ENCODE measurements around the gene UMPS.

UMPS gene

GRCh38 chr3:124763206-124763605, 33.0 kb downstream of the UMPS start:
- H3K4me1 ChIP-seq (ENCODE audit: control insufficient read depth in 2 of 2, insufficient read depth in 2 of 2, low read length in 2 of 2): peaks cover 0 to 2% of the 10 kb centered on the region in 2 donors
- H3K36me3 ChIP-seq (ENCODE audit: control insufficient read depth in 2 of 2, insufficient read depth in 2 of 2, low read length in 2 of 2): peaks cover 21 to 30% of the 10 kb centered on the region in 2 donors
- no peak overlapping the region for H3K4me3 ChIP-seq (ENCODE audit: low read length in 2 of 2)
- no peak overlapping the region for H3K9ac ChIP-seq (ENCODE audit: low read depth in 1 of 2, low read length in 2 of 2)
- H3K9me3 ChIP-seq (ENCODE audit: control insufficient read depth in 2 of 2, low read length in 2 of 2): no peaks in the 10 kb centered on the region
- H3K27me3 ChIP-seq (ENCODE audit: control insufficient read depth in 2 of 2, insufficient read depth in 2 of 2, low read length in 2 of 2): no peaks in the 10 kb centered on the region
- no peak overlapping the region for H3K27ac ChIP-seq (ENCODE audit: low read depth in 2 of 2, low read length in 2 of 2)

DNA sequence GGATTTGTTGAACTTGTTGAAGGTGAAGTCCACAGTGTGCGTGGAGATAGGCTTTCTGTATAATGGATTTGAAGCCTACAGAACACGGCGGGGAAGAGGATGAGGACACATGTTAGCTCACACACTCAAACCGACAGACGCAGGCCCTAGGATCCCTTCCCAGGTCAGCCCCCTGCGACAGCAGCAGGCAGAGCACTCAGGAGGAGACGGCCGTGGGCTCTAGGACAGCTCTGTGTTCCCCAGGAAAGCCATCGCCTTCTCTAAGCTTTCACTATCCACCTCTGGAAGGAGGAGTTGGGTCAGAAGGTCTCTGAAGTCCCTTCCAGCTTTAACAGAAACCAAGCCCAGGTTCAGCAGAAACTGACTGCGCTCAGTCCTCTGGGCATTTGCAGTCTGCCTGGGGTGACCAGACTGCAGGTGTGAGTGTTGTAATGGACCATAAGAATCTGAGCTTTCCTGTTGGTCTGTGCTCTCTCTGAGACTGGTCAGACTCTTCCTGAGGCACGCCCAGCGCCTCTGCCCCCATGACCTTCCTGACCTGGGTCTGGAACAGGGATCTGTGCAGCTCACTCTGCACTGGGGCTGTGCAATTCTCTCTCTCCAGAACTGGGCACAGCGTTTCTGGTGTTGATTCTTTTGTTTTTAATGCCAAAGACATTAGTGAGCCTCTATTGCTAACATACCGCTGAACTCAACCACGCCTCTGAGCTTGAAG, 33.5 kb downstream of the UMPS start:
- Histone ChIP-seq H3K27ac (ENCODE audit: low read depth in 2 of 2, low read length in 2 of 2) (no peak overlapping the region), H3K9me3 (ENCODE audit: control insufficient read depth in 2 of 2, low read length in 2 of 2) (no peaks in the 10 kb centered on the region), H3K36me3 (ENCODE audit: control insufficient read depth in 2 of 2, insufficient read depth in 2 of 2, low read length in 2 of 2) (peaks cover 22 to 30% of the 10 kb centered on the region in 2 donors), H3K27me3 (ENCODE audit: control insufficient read depth in 2 of 2, insufficient read depth in 2 of 2, low read length in 2 of 2) (no peaks in the 10 kb centered on the region), H3K4me1 (ENCODE audit: control insufficient read depth in 2 of 2, insufficient read depth in 2 of 2, low read length in 2 of 2) (peaks cover 0 to 2% of the 10 kb centered on the region in 2 donors), H3K4me3 (ENCODE audit: low read length in 2 of 2) (no peak overlapping the region), H3K9ac (ENCODE audit: low read depth in 1 of 2, low read length in 2 of 2) (no peak overlapping the region)

- Histone ChIP-seq H3K27me3 (ENCODE audit: control insufficient read depth in 2 of 2, insufficient read depth in 2 of 2, low read length in 2 of 2) (no peaks in the 10 kb centered on the region), H3K27ac (ENCODE audit: low read depth in 2 of 2, low read length in 2 of 2) (no peak overlapping the region), H3K36me3 (ENCODE audit: control insufficient read depth in 2 of 2, insufficient read depth in 2 of 2, low read length in 2 of 2) (peaks cover 22 to 30% of the 10 kb centered on the region in 2 donors), H3K4me3 (ENCODE audit: low read length in 2 of 2) (no peak overlapping the region), H3K9me3 (ENCODE audit: control insufficient read depth in 2 of 2, low read length in 2 of 2) (no peaks in the 10 kb centered on the region), H3K4me1 (ENCODE audit: control insufficient read depth in 2 of 2, insufficient read depth in 2 of 2, low read length in 2 of 2) (peaks cover 0 to 2% of the 10 kb centered on the region in 2 donors), H3K9ac (ENCODE audit: low read depth in 1 of 2, low read length in 2 of 2) (no peak overlapping the region)
Observed at GRCh38 chr3:124764746-124765145, 34.5 kb downstream of the UMPS start.

GRCh38 chr3:124765197-124765840, 35.1 kb downstream of the UMPS start:
- Histone ChIP-seq H3K27me3 (ENCODE audit: control insufficient read depth in 2 of 2, insufficient read depth in 2 of 2, low read length in 2 of 2) (no peaks in the 10 kb centered on the region), H3K9me3 (ENCODE audit: control insufficient read depth in 2 of 2, low read length in 2 of 2) (no peaks in the 10 kb centered on the region), H3K9ac (ENCODE audit: low read depth in 1 of 2, low read length in 2 of 2) (no peak overlapping the region), H3K4me3 (ENCODE audit: low read length in 2 of 2) (no peak overlapping the region), H3K27ac (ENCODE audit: low read depth in 2 of 2, low read length in 2 of 2) (no peak overlapping the region), H3K36me3 (ENCODE audit: control insufficient read depth in 2 of 2, insufficient read depth in 2 of 2, low read length in 2 of 2) (peaks cover 22 to 30% of the 10 kb centered on the region in 2 donors), H3K4me1 (ENCODE audit: control insufficient read depth in 2 of 2, insufficient read depth in 2 of 2, low read length in 2 of 2) (peaks cover 0 to 2% of the 10 kb centered on the region in 2 donors)

DNA sequence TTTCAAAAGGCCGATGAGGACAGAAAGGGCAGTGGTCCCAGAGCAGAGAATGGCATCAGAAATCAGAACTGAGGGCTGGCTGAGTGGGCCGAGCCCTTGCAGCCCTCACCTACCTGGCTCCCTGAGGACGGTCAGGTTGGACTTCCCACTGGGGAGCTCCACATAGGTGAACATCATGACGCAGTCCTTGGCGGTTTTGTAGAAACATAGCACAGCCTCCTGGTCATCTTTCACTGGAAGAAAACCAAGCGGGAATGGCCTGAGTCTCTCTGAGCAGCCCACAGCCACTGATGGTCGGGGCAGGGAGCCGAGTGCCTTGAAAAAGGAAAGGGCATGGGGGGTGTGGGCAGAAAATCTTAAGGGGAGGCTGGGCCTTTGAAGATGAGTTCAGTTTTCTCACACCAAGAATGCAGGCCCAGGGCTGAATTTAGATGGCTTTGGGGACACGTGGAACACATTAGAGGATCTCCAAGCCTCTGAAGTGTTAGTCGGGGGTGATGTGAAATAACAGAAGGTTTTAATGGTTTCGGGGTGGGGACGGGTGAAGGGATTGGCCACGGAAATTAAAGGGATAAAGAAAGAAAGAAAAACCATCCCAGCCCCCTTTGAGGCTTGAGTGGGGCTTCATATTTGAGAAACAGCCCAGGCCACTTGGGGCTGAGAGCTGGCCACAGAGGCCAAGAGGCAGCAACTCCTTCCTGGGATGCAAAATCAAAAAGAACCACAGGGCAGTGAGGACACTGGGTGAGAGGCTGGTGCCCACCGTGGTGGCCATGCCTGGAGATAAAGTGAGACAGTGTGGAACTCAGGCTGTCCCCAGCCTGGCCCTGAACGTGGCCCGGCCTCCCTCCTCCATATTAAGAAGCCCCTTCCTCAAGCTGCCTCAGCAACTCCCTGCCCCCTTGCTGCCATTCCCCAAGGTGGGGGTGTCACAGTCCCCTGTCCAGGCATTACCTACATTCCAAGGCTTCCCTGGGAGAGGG, 36.2 kb downstream of the UMPS start:
- no peak overlapping the region for H3K4me3 ChIP-seq (ENCODE audit: low read length in 2 of 2)
- H3K27me3 ChIP-seq (ENCODE audit: control insufficient read depth in 2 of 2, insufficient read depth in 2 of 2, low read length in 2 of 2): no peaks in the 10 kb centered on the region
- peaks cover 0 to 1% of the 10 kb centered on the region in 2 donors for H3K4me1 ChIP-seq (ENCODE audit: control insufficient read depth in 2 of 2, insufficient read depth in 2 of 2, low read length in 2 of 2)
- H3K9me3 ChIP-seq (ENCODE audit: control insufficient read depth in 2 of 2, low read length in 2 of 2): no peaks in the 10 kb centered on the region
- no peak overlapping the region for H3K9ac ChIP-seq (ENCODE audit: low read depth in 1 of 2, low read length in 2 of 2)
- no peak overlapping the region for H3K27ac ChIP-seq (ENCODE audit: low read depth in 2 of 2, low read length in 2 of 2)
- H3K36me3 ChIP-seq (ENCODE audit: control insufficient read depth in 2 of 2, insufficient read depth in 2 of 2, low read length in 2 of 2): peaks cover 22 to 30% of the 10 kb centered on the region in 2 donors

GRCh38 chr3:124767264-124767663, 37.0 kb downstream of the UMPS start:
- Histone ChIP-seq H3K4me3 (ENCODE audit: low read length in 2 of 2) (no peak overlapping the region), H3K9me3 (ENCODE audit: control insufficient read depth in 2 of 2, low read length in 2 of 2) (no peaks in the 10 kb centered on the region), H3K27ac (ENCODE audit: low read depth in 2 of 2, low read length in 2 of 2) (no peak overlapping the region), H3K4me1 (ENCODE audit: control insufficient read depth in 2 of 2, insufficient read depth in 2 of 2, low read length in 2 of 2) (no peaks in the 10 kb centered on the region), H3K27me3 (ENCODE audit: control insufficient read depth in 2 of 2, insufficient read depth in 2 of 2, low read length in 2 of 2) (no peaks in the 10 kb centered on the region), H3K36me3 (ENCODE audit: control insufficient read depth in 2 of 2, insufficient read depth in 2 of 2, low read length in 2 of 2) (peaks cover 22 to 30% of the 10 kb centered on the region in 2 donors), H3K9ac (ENCODE audit: low read depth in 1 of 2, low read length in 2 of 2) (no peak overlapping the region)

DNA sequence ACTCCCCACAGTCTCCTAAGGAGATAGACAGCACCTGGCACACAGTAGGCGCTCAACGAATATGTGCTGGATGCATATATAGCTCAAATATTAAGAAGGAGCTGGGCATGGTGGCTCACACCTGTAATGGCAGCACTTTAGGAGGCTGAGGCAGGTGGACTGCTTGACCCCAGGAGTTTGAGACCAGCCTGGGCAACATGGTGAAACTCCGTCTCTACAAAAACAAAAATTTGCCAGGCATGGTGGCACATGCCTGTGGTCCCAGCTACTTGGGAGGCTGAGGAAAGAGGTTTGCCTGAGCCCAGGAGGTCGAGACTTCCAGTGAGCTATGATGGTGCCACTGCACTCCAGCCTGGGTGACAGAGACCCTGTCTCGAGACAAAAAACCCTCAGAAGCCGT, 37.4 kb downstream of the UMPS start:
- H3K4me1 ChIP-seq (ENCODE audit: control insufficient read depth in 2 of 2, insufficient read depth in 2 of 2, low read length in 2 of 2): peaks cover 0 to 3% of the 10 kb centered on the region in 2 donors
- H3K4me3 ChIP-seq (ENCODE audit: low read length in 2 of 2): no peak overlapping the region
- H3K27me3 ChIP-seq (ENCODE audit: control insufficient read depth in 2 of 2, insufficient read depth in 2 of 2, low read length in 2 of 2): no peaks in the 10 kb centered on the region
- no peak overlapping the region for H3K9ac ChIP-seq (ENCODE audit: low read depth in 1 of 2, low read length in 2 of 2)
- no peaks in the 10 kb centered on the region for H3K9me3 ChIP-seq (ENCODE audit: control insufficient read depth in 2 of 2, low read length in 2 of 2)
- no peak overlapping the region for H3K27ac ChIP-seq (ENCODE audit: low read depth in 2 of 2, low read length in 2 of 2)
- peaks cover 22 to 30% of the 10 kb centered on the region in 2 donors for H3K36me3 ChIP-seq (ENCODE audit: control insufficient read depth in 2 of 2, insufficient read depth in 2 of 2, low read length in 2 of 2)

GRCh38 chr3:124768812-124769211, 38.6 kb downstream of the UMPS start:
- Histone ChIP-seq H3K4me1 (ENCODE audit: control insufficient read depth in 2 of 2, insufficient read depth in 2 of 2, low read length in 2 of 2) (peaks cover 0 to 3% of the 10 kb centered on the region in 2 donors), H3K27me3 (ENCODE audit: control insufficient read depth in 2 of 2, insufficient read depth in 2 of 2, low read length in 2 of 2) (no peaks in the 10 kb centered on the region), H3K36me3 (ENCODE audit: control insufficient read depth in 2 of 2, insufficient read depth in 2 of 2, low read length in 2 of 2) (peaks cover 17 to 25% of the 10 kb centered on the region in 2 donors), H3K4me3 (ENCODE audit: low read length in 2 of 2) (no peak overlapping the region), H3K9me3 (ENCODE audit: control insufficient read depth in 2 of 2, low read length in 2 of 2) (no peaks in the 10 kb centered on the region), H3K9ac (ENCODE audit: low read depth in 1 of 2, low read length in 2 of 2) (no peak overlapping the region), H3K27ac (ENCODE audit: low read depth in 2 of 2, low read length in 2 of 2) (no peak overlapping the region)

DNA sequence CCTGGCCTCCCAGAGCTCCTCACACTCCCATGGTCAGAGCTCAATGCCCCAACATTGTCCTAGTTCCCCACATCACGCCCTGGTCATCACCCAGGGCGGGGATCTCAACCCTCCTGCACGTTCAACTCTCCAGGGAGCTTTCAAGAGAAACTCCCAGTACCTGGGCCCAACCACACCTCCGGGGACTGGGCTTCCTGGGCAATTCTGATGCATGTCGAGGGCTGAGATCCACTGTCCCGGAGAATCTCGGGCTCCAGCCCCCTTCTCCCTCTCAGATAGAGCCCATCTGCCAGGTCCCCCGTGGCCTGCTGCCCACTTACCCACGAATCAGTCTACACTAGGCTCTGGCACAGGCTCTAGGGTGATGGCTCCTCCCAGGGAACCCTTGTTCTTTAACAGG, 39.2 kb downstream of the UMPS start:
- Histone ChIP-seq H3K9me3 (ENCODE audit: control insufficient read depth in 2 of 2, low read length in 2 of 2) (no peaks in the 10 kb centered on the region), H3K27me3 (ENCODE audit: control insufficient read depth in 2 of 2, insufficient read depth in 2 of 2, low read length in 2 of 2) (no peaks in the 10 kb centered on the region), H3K9ac (ENCODE audit: low read depth in 1 of 2, low read length in 2 of 2) (no peak overlapping the region), H3K27ac (ENCODE audit: low read depth in 2 of 2, low read length in 2 of 2) (no peak overlapping the region), H3K36me3 (ENCODE audit: control insufficient read depth in 2 of 2, insufficient read depth in 2 of 2, low read length in 2 of 2) (peaks cover 17 to 18% of the 10 kb centered on the region in 2 donors), H3K4me1 (ENCODE audit: control insufficient read depth in 2 of 2, insufficient read depth in 2 of 2, low read length in 2 of 2) (peaks cover 0 to 3% of the 10 kb centered on the region in 2 donors), H3K4me3 (ENCODE audit: low read length in 2 of 2) (no peak overlapping the region)

Measured in mucosa of rectum (tissue), 2 donors.